Ovary (tissue), 3 donors: ENCODE measurements around the gene TSPAN31.

Experiments
- EP300 ChIP-seq: sonication (generic); formaldehyde crosslinking; IDR thresholded peaks from one replicate; pipeline ENCODE4 v1.6.1; 2017; ENCODE audit warnings: antibody characterized with exemption
- POLR2A ChIP-seq: fragments of 450-650 bp; IDR thresholded peaks from one replicate; pipeline ENCODE4 v1.6.1; 2017; ENCODE audit warnings: antibody characterized with exemption, mild to moderate bottlenecking, moderate library complexity
- TF ChIP-seq, protein P1 (sequence below), 3 donors: fragments of 450-650 bp in 2 of 3; fragments of 200-600 bp in 1 of 3; IDR thresholded peaks; one replicate each; pipeline versions ENCODE4 v1.5.1 to v1.8.0; 2016 to 2022; ENCODE audit warnings: antibody characterized with exemption in 3 of 3, mild to moderate bottlenecking in 1 of 3
- donor health status: DM: no; HTN: no; CAD: no.

DNA sequence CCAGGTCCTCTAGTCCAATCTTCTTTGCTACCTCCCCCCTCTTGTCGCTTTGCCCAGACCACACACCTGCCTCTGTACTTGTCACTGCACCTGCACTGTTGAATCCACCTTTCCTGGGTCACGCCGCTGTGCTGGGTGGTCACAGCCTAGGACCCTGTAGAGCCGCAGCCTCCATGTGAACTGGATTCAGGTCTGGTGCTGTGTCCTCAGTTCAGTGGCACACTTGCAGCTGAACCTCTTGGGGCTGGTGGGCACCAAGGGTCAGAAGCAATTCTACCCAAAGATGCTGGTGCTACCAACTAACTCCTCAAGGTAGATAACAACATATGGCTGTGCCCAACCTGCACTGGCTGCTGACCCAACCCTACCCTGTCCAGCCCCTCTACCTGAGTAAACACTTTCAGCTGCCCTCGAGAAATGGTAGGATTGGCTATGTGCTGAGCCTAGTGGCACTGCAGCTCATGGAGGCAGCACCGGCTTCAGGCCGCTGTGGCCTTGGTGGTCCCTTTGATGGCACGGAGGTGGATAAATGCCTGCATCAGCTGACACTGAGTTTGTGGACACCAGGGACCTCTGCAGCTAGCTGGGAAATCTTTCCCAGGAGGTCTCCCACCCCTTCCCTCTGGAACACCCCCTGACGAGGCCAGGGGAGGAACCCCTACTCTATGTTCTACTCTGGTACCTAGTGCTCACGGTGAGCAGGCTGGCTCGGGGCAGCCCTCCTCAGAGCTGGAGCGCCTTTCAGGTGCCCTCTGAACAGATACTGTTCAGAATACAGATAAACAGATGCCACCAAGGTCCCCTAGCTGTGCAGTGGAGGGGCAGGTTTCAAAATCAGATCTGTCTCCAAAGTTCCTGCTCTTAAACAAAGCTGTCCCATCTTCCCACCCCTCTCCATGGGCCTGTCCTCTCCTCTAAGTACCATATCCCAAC, 20.6 kb upstream of the TSPAN31 start:
- TF ChIP-seq, protein P1, sequence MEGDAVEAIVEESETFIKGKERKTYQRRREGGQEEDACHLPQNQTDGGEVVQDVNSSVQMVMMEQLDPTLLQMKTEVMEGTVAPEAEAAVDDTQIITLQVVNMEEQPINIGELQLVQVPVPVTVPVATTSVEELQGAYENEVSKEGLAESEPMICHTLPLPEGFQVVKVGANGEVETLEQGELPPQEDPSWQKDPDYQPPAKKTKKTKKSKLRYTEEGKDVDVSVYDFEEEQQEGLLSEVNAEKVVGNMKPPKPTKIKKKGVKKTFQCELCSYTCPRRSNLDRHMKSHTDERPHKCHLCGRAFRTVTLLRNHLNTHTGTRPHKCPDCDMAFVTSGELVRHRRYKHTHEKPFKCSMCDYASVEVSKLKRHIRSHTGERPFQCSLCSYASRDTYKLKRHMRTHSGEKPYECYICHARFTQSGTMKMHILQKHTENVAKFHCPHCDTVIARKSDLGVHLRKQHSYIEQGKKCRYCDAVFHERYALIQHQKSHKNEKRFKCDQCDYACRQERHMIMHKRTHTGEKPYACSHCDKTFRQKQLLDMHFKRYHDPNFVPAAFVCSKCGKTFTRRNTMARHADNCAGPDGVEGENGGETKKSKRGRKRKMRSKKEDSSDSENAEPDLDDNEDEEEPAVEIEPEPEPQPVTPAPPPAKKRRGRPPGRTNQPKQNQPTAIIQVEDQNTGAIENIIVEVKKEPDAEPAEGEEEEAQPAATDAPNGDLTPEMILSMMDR (IDR thresholded peaks at IDR 0.05): no peak
- TF ChIP-seq POLR2A (no peak), EP300 (no peak)
